Stimulated activated CD4-positive, alpha-beta T cell treated with anti-CD3 and anti-CD28 coated beads, Interleukin-1b, Interleukin-23, amount 100 ng/mL, for 4 hours (primary cell): ENCODE measurements around the gene HTATIP2.
"Not testable (repeated sequence)": the region's sequence is repeated elsewhere in the genome, so short reads cannot be mapped to it uniquely, and the experiment has no call there.

Experiments used
- DNase-seq, 2 donors: peaks; one replicate each; pipeline ENCODE4 v3.0.0-alpha.2; 2020; ENCODE audit warnings: low read depth in 2 of 2

The HTATIP2 gene

GRCh38 chr11:20363500-20364340, at the start of gene HTATIP2:
TSS of gene HTATIP2 (plus strand) at chr11:20363714. CDS start at chr11:20364238, 524 bp downstream.
- peak; percentile 64 to 74 for DNase-seq

GRCh38 chr11:20315800-20316199, 47.7 kb upstream of the HTATIP2 start:
- no peak for DNase-seq

GRCh38 chr11:20321177-20321576, 42.3 kb upstream of the HTATIP2 start:
- DNase-seq, result no peak

- DNase-seq, result no peak
Observed at GRCh38 chr11:20327377-20327935, 36.1 kb upstream of the HTATIP2 start.

- no peak for DNase-seq
Observed at GRCh38 chr11:20336056-20336455, 27.5 kb upstream of the HTATIP2 start.

GRCh38 chr11:20337526-20338154, 25.9 kb upstream of the HTATIP2 start:
- no peak for DNase-seq

GRCh38 chr11:20342347-20343141, 21.0 kb upstream of the HTATIP2 start:
- no peak for DNase-seq

- DNase-seq, result no peak
Observed at GRCh38 chr11:20351136-20351535, 12.4 kb upstream of the HTATIP2 start.

GRCh38 chr11:20351751-20352262, 11.7 kb upstream of the HTATIP2 start:
- no peak for DNase-seq

GRCh38 chr11:20353829-20354434, 9.6 kb upstream of the HTATIP2 start:
- peak in 1 of 2 donors; percentile 12 for DNase-seq

GRCh38 chr11:20355221-20356219, 8.0 kb upstream of the HTATIP2 start:
- DNase-seq, result peak in 1 of 2 donors; percentile 21

GRCh38 chr11:20357150-20357549, 6.4 kb upstream of the HTATIP2 start:
- DNase-seq, result no peak

- DNase-seq, result peak; percentile 10 to 18
Observed at GRCh38 chr11:20360650-20361049, 2.9 kb upstream of the HTATIP2 start.

GRCh38 chr11:20362481-20362880, 1.0 kb upstream of the HTATIP2 start:
- no peak for DNase-seq

- no peak for DNase-seq
Observed at GRCh38 chr11:20363149-20363499, 390 bp upstream of the HTATIP2 start.

GRCh38 chr11:20364341-20364792, 853 bp downstream of the HTATIP2 start:
- DNase-seq, result no peak

- DNase-seq, result not testable (repeated sequence)
Observed at GRCh38 chr11:20365465-20365864, 2.0 kb downstream of the HTATIP2 start.

- DNase-seq, result peak; percentile 42 to 65
Observed at GRCh38 chr11:20367313-20367948, 3.9 kb downstream of the HTATIP2 start.

GRCh38 chr11:20368438-20368837, 4.9 kb downstream of the HTATIP2 start:
- no peak for DNase-seq

- no peak for DNase-seq
Observed at GRCh38 chr11:20369826-20370225, 6.3 kb downstream of the HTATIP2 start.
